Tibial nerve (tissue), 4 donors: ENCODE data around the gene CPNE7.

Source experiments
- EP300 ChIP-seq, 2 donors: sonication (generic); formaldehyde crosslinking; IDR thresholded peaks; one replicate each; pipeline ENCODE4 v1.6.1; 2017; ENCODE audit warnings: antibody characterized with exemption in 2 of 2, mild to moderate bottlenecking in 1 of 2
- TF ChIP-seq, protein P1 (sequence below), 5 experiments: fragments of 200-600 bp in 3 of 5; fragments of 450-650 bp in 2 of 5; sonication (generic) in 3 of 5; IDR thresholded peaks; one replicate each; pipeline ENCODE4 v1.5.1; 2016 to 2019; ENCODE audit warnings: antibody characterized with exemption in 5 of 5, mild to moderate bottlenecking in 3 of 5, moderate library complexity in 2 of 5

DNA sequence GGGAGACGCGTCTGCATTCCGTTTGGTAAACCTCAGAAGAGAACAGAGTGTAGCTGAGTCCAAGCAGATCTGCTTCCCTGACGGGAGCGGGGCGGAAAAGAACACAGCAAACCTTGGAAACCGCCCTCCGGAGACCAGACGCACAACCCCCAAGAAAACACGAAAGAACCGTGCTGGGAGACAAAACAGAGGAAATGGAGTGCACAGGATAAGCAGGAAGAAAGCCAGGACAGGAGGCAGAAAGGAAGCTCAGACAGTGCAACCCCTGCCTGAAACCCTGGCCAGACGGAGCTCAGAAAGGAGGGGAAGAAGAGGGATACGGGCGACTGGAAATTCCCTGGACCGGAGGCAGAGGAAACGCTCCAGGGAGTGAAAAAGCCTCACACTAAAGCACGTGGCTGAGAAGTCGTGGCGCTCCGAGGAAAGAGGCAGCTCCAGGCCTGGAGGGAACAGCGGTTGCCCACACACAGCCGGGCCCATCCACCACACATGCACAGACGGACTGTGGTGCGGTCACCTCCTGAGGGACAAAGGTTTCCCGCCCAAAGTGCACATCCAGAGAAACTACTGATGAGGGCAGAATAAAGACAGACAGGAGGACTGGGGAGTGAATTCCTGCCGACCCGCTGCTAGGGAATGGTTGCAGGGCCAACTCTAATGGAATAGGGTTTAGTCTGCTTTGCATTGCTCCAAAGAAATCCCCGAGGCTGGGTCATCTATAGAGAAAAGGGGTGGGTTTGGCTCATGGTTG lies 48.1 kb downstream of the CPNE7 start:
- TF ChIP-seq, protein P1, sequence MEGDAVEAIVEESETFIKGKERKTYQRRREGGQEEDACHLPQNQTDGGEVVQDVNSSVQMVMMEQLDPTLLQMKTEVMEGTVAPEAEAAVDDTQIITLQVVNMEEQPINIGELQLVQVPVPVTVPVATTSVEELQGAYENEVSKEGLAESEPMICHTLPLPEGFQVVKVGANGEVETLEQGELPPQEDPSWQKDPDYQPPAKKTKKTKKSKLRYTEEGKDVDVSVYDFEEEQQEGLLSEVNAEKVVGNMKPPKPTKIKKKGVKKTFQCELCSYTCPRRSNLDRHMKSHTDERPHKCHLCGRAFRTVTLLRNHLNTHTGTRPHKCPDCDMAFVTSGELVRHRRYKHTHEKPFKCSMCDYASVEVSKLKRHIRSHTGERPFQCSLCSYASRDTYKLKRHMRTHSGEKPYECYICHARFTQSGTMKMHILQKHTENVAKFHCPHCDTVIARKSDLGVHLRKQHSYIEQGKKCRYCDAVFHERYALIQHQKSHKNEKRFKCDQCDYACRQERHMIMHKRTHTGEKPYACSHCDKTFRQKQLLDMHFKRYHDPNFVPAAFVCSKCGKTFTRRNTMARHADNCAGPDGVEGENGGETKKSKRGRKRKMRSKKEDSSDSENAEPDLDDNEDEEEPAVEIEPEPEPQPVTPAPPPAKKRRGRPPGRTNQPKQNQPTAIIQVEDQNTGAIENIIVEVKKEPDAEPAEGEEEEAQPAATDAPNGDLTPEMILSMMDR (IDR thresholded peaks at IDR 0.05) = no peak
- no peak for TF ChIP-seq EP300 (IDR thresholded peaks at IDR 0.05)
